GM12878 (cell line): ENCODE results near the gene TSSC4. TPM values are rescaled to one million over a fixed set of nuclear protein-coding genes. Genes with fewer than 3 reads are reported as not detected.
A peak's percentile ranks its signal among the peaks of the same experiment; 100 is the strongest.

Experiments
- ATAC-seq: fragments of 200-7000 bp; cut with Tn5 transposase; 3 replicates; pipeline ENCODE4 v1.9.1; 2020; ENCODE audit warnings: mild to moderate bottlenecking, moderate library complexity
- BruUV-seq: library from RNA; stranded (reverse); fragments of 400-500 nt; replicated peaks from 2 replicates; lab custom pipeline; 2021; lab: Mats Ljungman, UMichigan
- CTCF ChIA-PET: fragments of 300-600 bp; sonication (Branson Sonifier 250); formaldehyde crosslinking; extraction: SDS; loops from one replicate; lab custom pipeline; 2021; ENCODE audit warnings: inconsistent platforms; lab: Yijun Ruan, JAX
- POLR2A ChIA-PET: fragments of 350-600 bp; formaldehyde crosslinking; extraction: SDS; loops from one replicate; lab custom pipeline; 2021; ENCODE audit warnings: inconsistent platforms; lab: Charles Lee
- RAD21 ChIA-PET: fragments of 300-600 bp; sonication (Branson Sonifier 250); formaldehyde crosslinking; loops from one replicate; lab custom pipeline; 2023; ENCODE audit warnings: antibody characterized with exemption; ENCODE audit not compliant: unreplicated experiment; lab: Charles Lee
- SMC1A ChIA-PET: fragments of 300-600 bp; sonication (Branson Sonifier 250); formaldehyde crosslinking; loops from one replicate; lab custom pipeline; 2023; ENCODE audit not compliant: unreplicated experiment, uncharacterized antibody; lab: Charles Lee
- DNase-seq: peaks from one replicate; pipeline ENCODE4 v3.0.0-alpha.2; 2011; ENCODE audit warnings: low read depth, low spot score
- FAIRE-seq: peaks from 3 replicates; lab custom pipeline; 2011; peaks lifted over from hg19 to GRCh38; lab: Jason Lieb, UNC
- H2AFZ ChIP-seq: 2 replicates; pipeline ENCODE4 v1.6.0; 2011; ENCODE audit warnings: low read depth, low read length, control low read depth; ENCODE audit not compliant: control insufficient read depth
- H3K27ac ChIP-seq: 2 replicates; pipeline ENCODE4 v1.5.1; 2011; ENCODE audit warnings: control low read depth; ENCODE audit not compliant: control insufficient read depth, insufficient read depth
- H3K27me3 ChIP-seq, 2 experiments: replicated peaks in 1 of 2; 2 replicates each; pipeline versions ENCODE4 v1.6.0 to v1.6.1; 2011; ENCODE audit warnings: low read length in 1 of 2; ENCODE audit not compliant: control insufficient read depth in 2 of 2, insufficient read depth in 2 of 2
- H3K36me3 ChIP-seq, 2 experiments: 2 replicates each; pipeline ENCODE4 v1.5.1; 2011; ENCODE audit warnings: low read length in 1 of 2; ENCODE audit not compliant: control insufficient read depth in 2 of 2, insufficient read depth in 2 of 2
- H3K4me1 ChIP-seq: 2 replicates; pipeline ENCODE4 v1.6.1; 2011; ENCODE audit warnings: mild to moderate bottlenecking, low read length, moderate library complexity, mixed read lengths; ENCODE audit not compliant: control insufficient read depth, insufficient read depth
- H3K4me2 ChIP-seq: 2 replicates; pipeline ENCODE4 v1.6.0; 2011; ENCODE audit warnings: control low read depth; ENCODE audit not compliant: control insufficient read depth, insufficient read depth
- H3K4me3 ChIP-seq: fragments of 200-600 bp; sonication (generic); 2 replicates; pipeline ENCODE4 v1.5.1; 2016
- H3K79me2 ChIP-seq: 2 replicates; pipeline ENCODE4 v1.6.0; 2011; ENCODE audit warnings: low read length; ENCODE audit not compliant: control insufficient read depth, insufficient read depth
- H3K9ac ChIP-seq: 2 replicates; pipeline ENCODE4 v1.8.0; 2011; ENCODE audit warnings: low read length, control low read depth, mixed read lengths; ENCODE audit not compliant: control insufficient read depth, insufficient read depth
- H3K9me3 ChIP-seq: replicated peaks from 3 replicates; pipeline ENCODE4 v1.5.1; 2011; ENCODE audit warnings: mild to moderate bottlenecking, low read length; ENCODE audit not compliant: control insufficient read depth, insufficient read depth
- H4K20me1 ChIP-seq: 2 replicates; pipeline ENCODE4 v1.6.0; 2011; ENCODE audit not compliant: control insufficient read depth, insufficient read depth
- BCL11A ChIP-seq: IDR thresholded peaks from 2 replicates; pipeline ENCODE4 v1.6.1; 2011; ENCODE audit warnings: low read depth, low read length
- BCL3 ChIP-seq: IDR thresholded peaks from 2 replicates; pipeline ENCODE4 v1.6.1; 2011; ENCODE audit warnings: borderline replicate concordance, low read depth, mild to moderate bottlenecking, moderate library complexity, low read length; ENCODE audit not compliant: insufficient read depth, poor library complexity, severe bottlenecking
- CHD4 ChIP-seq: fragments of 200-600 bp; sonication (generic); IDR thresholded peaks from 2 replicates; pipeline ENCODE4 v1.6.1; 2016; ENCODE audit warnings: mild to moderate bottlenecking
- POLR2AphosphoS5 ChIP-seq: IDR thresholded peaks from 2 replicates; pipeline ENCODE4 v1.6.1; 2011; ENCODE audit warnings: mild to moderate bottlenecking, low read length, inconsistent platforms
- SREBF2 ChIP-seq: IDR thresholded peaks from 2 replicates; pipeline ENCODE4 v1.6.1; 2012; ENCODE audit warnings: mild to moderate bottlenecking, low read length
- TCF12 ChIP-seq: IDR thresholded peaks from 2 replicates; pipeline ENCODE4 v1.6.1; 2011; ENCODE audit warnings: low read depth, mild to moderate bottlenecking, low read length
- WGBS: methylation state at CpG from one replicate; pipeline ENCODE4 v1.1.6; 2016; ENCODE audit warnings: low lambda C conversion rate; ENCODE audit not compliant: insufficient replicate concordance, insufficient coverage; ENCODE audit errors: missing lambda C conversion rate; 5-methylcytosine and 5-hydroxymethylcytosine counted together
- in situ Hi-C: fragments of 300-500 bp; cut with MboI; formaldehyde crosslinking; loops from 9 replicates; pipeline ENCODE4 v1.14.3; 2018; ENCODE audit warnings: mixed read lengths
- intact Hi-C: fragments of 100-400 bp; cut with micrococcal nuclease; formaldehyde crosslinking; loops from one replicate; pipeline ENCODE4 v1.14.2; 2022; ENCODE audit not compliant: unreplicated experiment
- polyA plus RNA-seq, 11 experiments: library from polyadenylated mRNA; depleted of rRNA in 4 of 11; unstranded in 6 of 11; stranded (reverse) in 5 of 11; fragments of >200 nt; fragmentation: Nextera tagmentation in 4 of 11; fragmentation: Illumina TruSeq in 1 of 11; extraction: Ambion mirVana in 4 of 11; extraction: Trizol in 1 of 11; gene quantifications; 1 replicate in 1 of 11; 2 replicates in 10 of 11; pipeline versions ENCODE4 v1.2.1 to v1.2.3, GENCODE V29; 2011 to 2016; ENCODE audit warnings: inconsistent platforms in 2 of 11, missing spikeins in 2 of 11, low read depth in 1 of 11
- total RNA-seq, 4 experiments: library from RNA; depleted of rRNA in 3 of 4; stranded (reverse); fragments of >200 nt in 3 of 4; fragmentation: Illumina TruSeq in 1 of 4; extraction: Trizol in 1 of 4; gene quantifications; 2 replicates each; pipeline versions ENCODE4 v1.2.1 to v1.2.3, GENCODE V29; 2013 to 2021

Gene TSSC4
- total and polyA plus RNA-seq, 10 of the 15 experiments (the other 5 are each of a cell fraction or from before 2014, with no cell fraction given): 0.69 to 70.1 (median 25.7) TPM

GRCh38 chr11:2386591-2386990 is 14.0 kb upstream of the TSSC4 start:
- 0 out of 3 replicates have a peak, but pooled peaks have one; percentile 2 for ATAC-seq
- POLR2A ChIA-PET: interaction anchor here (2.4 to 2.7 kb wide), 2 partner anchors 9 to 13 kb away, joined by 31 to 33 read pairs; partner anchors contain the start of genes CD81 and TSSC4
- no peak overlapping the region for H2AFZ ChIP-seq
- H3K4me3 ChIP-seq: peak overlapping the region; percentile 46
- H3K79me2 ChIP-seq: peaks cover 80% of the 10 kb centered on the region
- H3K9ac ChIP-seq: peak overlapping the region; percentile 55
- TF ChIP-seq CHD4: no peak
- TF ChIP-seq BCL11A: no peak
- 0 out of 2 replicates have a peak, but pooled peaks have one; percentile 22 for TF ChIP-seq TCF12
- no peak for TF ChIP-seq SREBF2
- no peak for TF ChIP-seq POLR2AphosphoS5
- TF ChIP-seq BCL3: no peak
- TF ChIP-seq, all 136 proteins: peak for 1
- ChIA-PET RAD21 (interaction anchor here (0.9 to 2.9 kb wide), 3 partner anchors 9 to 603 kb away, joined by 3 to 18 read pairs (median 15); partner anchors contain the start of genes CD81 and TSSC4), SMC1A (interaction anchor here (1.5 to 3.1 kb wide), 3 partner anchors 9 to 82 kb away, joined by 3 to 12 read pairs (median 11); partner anchors contain the start of genes CD81 and TSSC4), CTCF (interaction anchor here (3.1 to 3.2 kb wide), 2 partner anchors 13 to 81 kb away, joined by 13 to 23 read pairs; partner anchors contain the start of gene TSSC4)
- DNase-seq (no peak), FAIRE-seq (no peak)
- H3K4me1 ChIP-seq: peaks cover 82% of the 10 kb centered on the region
- WGBS: 0% methylated on average over 8 of the region's 9 CpGs
- H3K36me3 ChIP-seq: peaks cover 0 to 13% of the 10 kb centered on the region in 2 experiments; a peak in 3 of 4 replicates
- peak overlapping the region; percentile 60 for H3K27ac ChIP-seq
- no TSS peak for BruUV-seq
- H3K27me3 ChIP-seq: no peaks in the 10 kb centered on the region
- in situ Hi-C loops: loop anchor here (25.0 kb wide), 1 partner anchor 1574 kb away; the partner anchor contains the start of genes PIDD1, PNPLA2 and RPLP2
- H4K20me1 ChIP-seq: peaks cover 5% of the 10 kb centered on the region; the same call in 1 of the 2 replicates
- H3K4me2 ChIP-seq: peak overlapping the region; percentile 98
- intact Hi-C loops: no loop called here
- no peaks in the 10 kb centered on the region for H3K9me3 ChIP-seq
